IPS-20b (cell line): ENCODE results near the gene ERFL.
A peak's percentile ranks its signal among the peaks of the same experiment; 100 is the strongest.

Source experiments
- H3K27ac ChIP-seq: one replicate; pipeline ENCODE4 v1.5.1; 2013; ENCODE audit warnings: low read length
- H3K27me3 ChIP-seq: 2 replicates; pipeline ENCODE4 v1.6.1; 2013; ENCODE audit warnings: mild to moderate bottlenecking, low read length, inconsistent platforms; ENCODE audit not compliant: insufficient read depth
- H3K36me3 ChIP-seq: 2 replicates; pipeline ENCODE4 v1.6.1; 2013; ENCODE audit warnings: low read depth, mild to moderate bottlenecking, inconsistent platforms, low read length, moderate library complexity; ENCODE audit not compliant: insufficient read depth
- H3K4me1 ChIP-seq: 2 replicates; pipeline ENCODE4 v1.6.1; 2013; ENCODE audit warnings: mild to moderate bottlenecking, control low read depth, inconsistent platforms, low read length, moderate library complexity; ENCODE audit not compliant: insufficient read depth
- H3K4me3 ChIP-seq: 2 replicates; pipeline ENCODE4 v1.5.1; 2013; ENCODE audit warnings: mild to moderate bottlenecking, low read length, inconsistent platforms
- H3K9ac ChIP-seq: 2 replicates; pipeline ENCODE4 v1.6.1; 2013; ENCODE audit warnings: low read depth, mild to moderate bottlenecking, inconsistent platforms, low read length, moderate library complexity
- H3K9me3 ChIP-seq: 2 replicates; pipeline ENCODE4 v1.6.1; 2013; ENCODE audit warnings: mild to moderate bottlenecking, low read depth, low read length, inconsistent platforms; ENCODE audit not compliant: insufficient read depth

The ERFL gene

GRCh38 chr19:41886761-41887710 lies 41.2 kb downstream of the ERFL start:
- peaks cover 16% of the 10 kb centered on the region for H3K27me3 ChIP-seq
- no peak overlapping the region for H3K27ac ChIP-seq
- H3K9ac ChIP-seq = peak overlapping the region; percentile 11
- H3K9me3 ChIP-seq = no peaks in the 10 kb centered on the region
- H3K4me1 ChIP-seq = peaks cover 10% of the 10 kb centered on the region; the same call in 1 of the 2 replicates
- H3K36me3 ChIP-seq = 0 out of 2 replicates have a peak, but pooled peaks cover 6% of the 10 kb centered on the region
- H3K4me3 ChIP-seq = no peak overlapping the region; the same call in 1 of the 2 replicates

DNA sequence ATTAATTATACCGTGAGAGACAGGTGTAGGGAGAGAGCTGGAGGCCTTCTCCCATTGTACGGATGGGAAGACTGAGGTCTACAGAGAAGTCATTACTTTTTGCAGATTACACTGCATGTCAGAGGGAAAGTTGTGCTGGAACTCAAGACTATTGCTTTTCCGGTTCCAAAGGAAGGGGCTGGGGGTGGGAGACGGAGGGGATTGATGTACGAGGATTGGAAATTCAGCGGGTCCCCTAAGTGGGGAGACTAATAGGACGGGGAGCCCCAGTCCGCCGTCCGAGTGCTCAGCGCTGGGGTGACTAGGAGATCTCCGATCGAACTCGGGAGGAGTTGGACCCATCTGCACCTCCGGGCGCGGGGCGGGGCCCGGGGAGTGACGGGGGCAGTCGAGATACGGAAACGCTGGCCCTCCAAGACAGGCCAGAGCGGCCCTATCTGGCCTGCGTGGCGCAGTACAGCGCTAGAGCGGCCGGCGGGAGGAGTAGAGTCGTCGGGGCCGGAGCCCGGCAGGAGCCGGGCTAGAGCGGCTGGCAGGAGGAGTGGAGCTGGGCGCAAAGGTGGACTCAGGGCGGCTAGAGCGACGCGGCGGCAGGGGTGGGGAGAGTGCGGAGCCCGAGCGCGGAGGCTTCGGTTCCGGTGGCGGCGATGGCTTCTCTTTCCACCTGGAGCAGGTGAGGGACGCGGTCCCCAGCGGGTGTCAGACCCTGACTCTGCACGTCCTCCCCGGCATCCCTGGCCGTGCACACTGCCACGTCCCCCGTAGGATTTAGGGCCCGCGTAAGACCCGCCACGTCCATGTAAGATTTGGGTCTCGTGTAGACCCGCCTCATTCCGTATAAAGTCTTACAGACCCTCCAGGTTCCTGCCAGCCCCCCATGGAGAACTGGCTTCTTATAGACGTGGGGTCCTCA lies 44.2 kb downstream of the ERFL start:
- H3K27me3 ChIP-seq = peaks cover 39% of the 10 kb centered on the region
- H3K4me3 ChIP-seq = peak overlapping the region; percentile 92
- no peaks in the 10 kb centered on the region for H3K9me3 ChIP-seq
- peaks cover 10% of the 10 kb centered on the region; the same call in 1 of the 2 replicates for H3K4me1 ChIP-seq
- H3K27ac ChIP-seq = no peak overlapping the region
- H3K36me3 ChIP-seq = no peaks in the 10 kb centered on the region
- H3K9ac ChIP-seq = peak overlapping the region; percentile 89

- no peaks in the 10 kb centered on the region for H3K36me3 ChIP-seq
- H3K27me3 ChIP-seq = peaks cover 39% of the 10 kb centered on the region
- H3K9me3 ChIP-seq = no peaks in the 10 kb centered on the region
- no peak overlapping the region for H3K27ac ChIP-seq
- H3K4me1 ChIP-seq = peaks cover 10% of the 10 kb centered on the region; the same call in 1 of the 2 replicates
- peak overlapping the region; percentile 92 for H3K4me3 ChIP-seq
- peak overlapping the region; percentile 52; the same call in 1 of the 2 replicates for H3K9ac ChIP-seq
Observed at GRCh38 chr19:41883463-41883820, 44.8 kb downstream of the ERFL start.

- peak within 1 kb of the TSS; percentile 57; the same call in 1 of the 2 replicates for H3K9ac ChIP-seq
- peaks cover 10% of the 10 kb centered on the region; the same call in 1 of the 2 replicates for H3K4me1 ChIP-seq
- no peak within 1 kb of the TSS for H3K27ac ChIP-seq
- H3K9me3 ChIP-seq = no peaks in the 10 kb centered on the region
- H3K27me3 ChIP-seq = peaks cover 39% of the 10 kb centered on the region
- peak within 1 kb of the TSS; percentile 92 for H3K4me3 ChIP-seq
- no peaks in the 10 kb centered on the region for H3K36me3 ChIP-seq
Observed at GRCh38 chr19:41882568-41883462, 45.4 kb downstream of the ERFL start, which contains the start of gene ARHGEF1. ARHGEF1 (plus strand) TSS chr19:41883184; CDS start chr19:41888083, 4,899 bp downstream.

- no peak overlapping the region for H3K27ac ChIP-seq
- no peaks in the 10 kb centered on the region for H3K36me3 ChIP-seq
- H3K4me3 ChIP-seq = no peak overlapping the region
- H3K9me3 ChIP-seq = no peaks in the 10 kb centered on the region
- H3K9ac ChIP-seq = no peak overlapping the region
- no peaks in the 10 kb centered on the region for H3K4me1 ChIP-seq
- H3K27me3 ChIP-seq = peaks cover 48% of the 10 kb centered on the region
Observed at GRCh38 chr19:41880329-41880708, 47.9 kb downstream of the ERFL start.

GRCh38 chr19:41879670-41880328 lies 48.5 kb downstream of the ERFL start:
- Histone ChIP-seq H3K9ac (no peak overlapping the region), H3K4me3 (no peak overlapping the region), H3K27me3 (peaks cover 48% of the 10 kb centered on the region), H3K36me3 (no peaks in the 10 kb centered on the region), H3K27ac (no peak overlapping the region), H3K4me1 (no peaks in the 10 kb centered on the region), H3K9me3 (no peaks in the 10 kb centered on the region)

GRCh38 chr19:41879080-41879479 lies 49.2 kb downstream of the ERFL start:
- no peak overlapping the region for H3K27ac ChIP-seq
- H3K4me3 ChIP-seq = no peak overlapping the region
- H3K9ac ChIP-seq = no peak overlapping the region
- H3K27me3 ChIP-seq = peaks cover 48% of the 10 kb centered on the region
- H3K4me1 ChIP-seq = no peaks in the 10 kb centered on the region
- H3K9me3 ChIP-seq = no peaks in the 10 kb centered on the region
- H3K36me3 ChIP-seq = no peaks in the 10 kb centered on the region

GRCh38 chr19:41877916-41878905 lies 50.0 kb downstream of the ERFL start:
- no peaks in the 10 kb centered on the region for H3K9me3 ChIP-seq
- H3K4me1 ChIP-seq = no peaks in the 10 kb centered on the region
- no peaks in the 10 kb centered on the region for H3K36me3 ChIP-seq
- peaks cover 42% of the 10 kb centered on the region for H3K27me3 ChIP-seq
- no peak overlapping the region for H3K4me3 ChIP-seq
- no peak overlapping the region for H3K9ac ChIP-seq
- H3K27ac ChIP-seq = no peak overlapping the region

DNA sequence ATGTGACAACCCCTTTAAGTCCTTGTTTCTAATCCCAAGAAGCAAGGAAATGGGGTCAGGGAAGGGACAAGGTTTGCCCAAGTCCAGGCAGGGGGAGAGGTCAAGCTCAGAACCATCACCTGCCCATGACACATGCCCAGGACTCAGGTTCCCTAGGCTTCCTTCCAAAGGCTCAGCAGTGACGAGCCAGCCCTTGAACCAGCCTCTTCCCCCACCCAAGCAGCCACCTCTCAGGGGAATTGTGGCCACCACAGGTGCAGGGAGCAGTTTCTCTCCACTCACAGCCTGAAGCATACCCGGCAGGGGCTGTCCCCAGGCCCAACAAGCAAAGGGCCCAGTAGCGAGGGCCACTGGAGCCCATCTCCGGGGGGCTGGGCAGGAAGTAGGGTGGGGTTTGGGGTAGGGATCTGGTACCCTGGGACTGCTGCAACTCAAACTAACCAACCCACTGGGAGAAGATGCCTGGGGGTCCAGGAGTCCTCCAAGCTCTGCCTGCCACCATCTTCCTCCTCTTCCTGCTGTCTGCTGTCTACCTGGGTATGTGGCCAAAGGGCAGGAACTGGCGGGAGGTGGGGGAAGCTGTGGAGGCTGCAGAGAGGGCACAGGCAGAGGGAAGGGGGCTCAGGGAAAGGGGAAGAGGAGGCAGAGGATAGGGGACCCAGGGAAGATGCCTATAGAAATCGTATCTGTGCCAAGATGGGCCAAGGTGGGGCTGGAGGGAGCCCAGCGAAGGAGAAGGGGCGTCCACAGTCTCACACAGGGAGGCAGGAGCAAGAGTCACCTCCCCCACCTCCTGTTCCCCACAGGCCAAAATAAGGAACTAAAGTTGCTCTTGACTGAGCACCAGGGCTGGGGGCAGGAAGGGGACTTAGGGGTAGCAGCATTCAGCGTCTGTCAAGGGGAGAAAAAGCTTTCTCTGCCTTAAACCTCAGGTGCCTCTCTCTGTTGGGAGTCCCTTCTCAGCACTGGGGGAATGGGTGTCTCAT lies 51.1 kb downstream of the ERFL start, which contains the start of gene CD79A:
Gene CD79A (plus strand): TSS at position 433 of the 986 bp plus-strand sequence. CDS start 26 bp downstream, at position 459.
- no peaks in the 10 kb centered on the region for H3K9me3 ChIP-seq
- H3K4me1 ChIP-seq = no peaks in the 10 kb centered on the region
- H3K9ac ChIP-seq = no peak within 1 kb of the TSS
- H3K36me3 ChIP-seq = no peaks in the 10 kb centered on the region; the same call in 1 of the 2 replicates
- H3K4me3 ChIP-seq = no peak within 1 kb of the TSS
- no peak within 1 kb of the TSS for H3K27ac ChIP-seq
- peaks cover 33% of the 10 kb centered on the region for H3K27me3 ChIP-seq
